ENCODE data around the gene CYP24A1.

The CYP24A1 gene

DNA sequence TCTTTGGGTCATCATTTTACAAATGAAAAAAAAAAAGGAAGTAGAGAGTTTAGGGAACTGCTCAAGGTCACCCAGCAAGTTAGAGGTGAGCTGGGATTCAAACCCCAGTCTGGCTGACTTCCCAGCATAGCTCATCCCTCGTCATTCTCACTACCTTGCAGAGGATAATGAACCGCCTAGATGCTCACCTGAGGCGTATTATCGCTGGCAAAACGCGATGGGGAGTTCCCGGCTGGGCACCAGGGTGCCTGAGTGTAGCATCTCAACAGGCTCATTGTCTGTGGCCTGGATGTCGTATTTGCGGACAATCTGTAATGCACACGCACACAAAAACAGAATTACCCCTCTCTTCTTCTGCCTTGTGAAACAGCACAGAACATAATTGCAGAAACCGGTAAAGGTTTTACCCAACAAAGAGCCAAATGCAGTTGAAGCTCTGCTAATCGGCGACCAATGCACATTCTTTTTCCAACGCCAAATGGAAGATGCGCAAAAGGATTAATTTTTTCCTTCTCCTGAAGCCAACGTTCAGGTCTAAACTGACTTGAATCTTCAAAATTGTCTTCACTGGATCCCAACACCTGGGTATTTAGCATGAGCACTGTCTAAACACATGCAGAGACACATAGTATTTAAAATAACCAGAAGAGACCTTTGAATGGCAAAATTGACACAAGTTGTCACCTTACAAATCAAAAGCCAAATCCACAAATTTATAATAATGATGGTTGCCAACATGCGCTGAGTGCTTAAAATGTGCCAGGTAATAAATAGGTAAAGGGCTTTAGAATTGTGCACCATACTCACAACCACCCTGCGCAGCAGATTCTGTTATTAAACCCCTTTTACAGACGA is 16.6 kb downstream of the CYP24A1 start:
- DNase-seq (ENCODE audit: low spot score) = no peak

DNA sequence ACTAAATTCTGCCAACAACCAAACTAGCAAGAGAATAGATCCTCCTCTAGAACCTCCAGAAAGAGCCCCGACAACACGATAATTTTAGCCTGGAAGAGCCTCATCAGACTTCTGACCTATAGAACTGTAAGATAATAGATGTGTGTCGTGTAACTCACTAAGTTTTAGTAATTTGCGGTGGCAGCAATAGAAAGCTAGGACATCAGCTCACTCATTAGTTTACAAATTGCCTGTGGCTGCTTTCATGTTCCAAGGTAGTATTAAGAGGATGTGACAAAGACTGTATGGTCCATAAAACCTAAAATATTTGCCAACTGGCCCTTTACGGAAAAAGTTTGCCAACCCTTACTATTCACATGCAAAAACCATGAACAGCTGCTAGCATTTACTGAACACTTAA is 17.3 kb downstream of the CYP24A1 start:
- DNase-seq (ENCODE audit: low spot score) = no peak

DNA sequence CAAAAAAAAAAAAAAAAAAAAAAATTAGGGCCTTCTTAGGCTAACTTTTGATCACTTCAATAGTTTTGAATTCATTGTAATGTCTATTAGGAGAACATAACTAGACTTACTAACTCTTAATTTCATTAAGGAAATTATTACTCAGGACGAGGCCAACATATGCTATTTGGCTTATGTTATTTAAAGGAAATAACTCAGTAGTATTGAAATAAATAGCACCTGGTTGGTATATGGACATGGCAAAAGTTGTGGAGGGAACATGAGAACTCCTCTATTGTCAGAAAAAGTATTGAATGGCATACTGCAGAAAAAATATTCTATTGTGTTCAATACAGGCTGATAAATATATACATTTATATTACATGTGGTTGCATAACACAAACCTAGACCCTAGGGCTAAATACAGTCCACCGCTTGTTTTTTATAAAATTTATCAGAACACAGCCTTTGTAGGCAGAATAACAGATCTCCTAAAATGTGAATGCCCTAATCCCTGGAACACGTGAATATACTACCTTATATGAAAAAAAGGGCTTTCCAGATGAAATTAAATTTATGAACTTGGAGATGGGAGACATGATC is 18.0 kb downstream of the CYP24A1 start:
- DNase-seq (ENCODE audit: low spot score) = no peak

DNA sequence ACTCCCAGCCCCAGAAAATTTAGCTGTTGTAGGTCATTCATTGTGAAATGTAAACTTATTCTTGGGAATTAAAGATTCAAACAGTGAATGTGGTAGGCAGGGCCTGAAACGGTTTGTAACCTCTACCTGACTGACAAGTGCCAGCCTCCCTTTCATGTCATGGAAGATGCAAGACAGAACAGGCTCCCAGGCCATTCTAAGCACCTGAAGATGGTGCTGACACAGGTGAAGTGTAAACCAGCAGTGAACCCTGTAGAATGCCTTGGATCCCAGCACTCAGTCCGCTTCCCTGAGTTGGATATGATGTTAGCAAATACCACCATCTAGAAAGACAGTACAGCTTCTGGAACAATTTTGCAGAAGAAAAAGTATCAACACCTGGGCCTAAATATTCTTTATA is 19.3 kb downstream of the CYP24A1 start:
- no peak for DNase-seq (ENCODE audit: low spot score)

DNA sequence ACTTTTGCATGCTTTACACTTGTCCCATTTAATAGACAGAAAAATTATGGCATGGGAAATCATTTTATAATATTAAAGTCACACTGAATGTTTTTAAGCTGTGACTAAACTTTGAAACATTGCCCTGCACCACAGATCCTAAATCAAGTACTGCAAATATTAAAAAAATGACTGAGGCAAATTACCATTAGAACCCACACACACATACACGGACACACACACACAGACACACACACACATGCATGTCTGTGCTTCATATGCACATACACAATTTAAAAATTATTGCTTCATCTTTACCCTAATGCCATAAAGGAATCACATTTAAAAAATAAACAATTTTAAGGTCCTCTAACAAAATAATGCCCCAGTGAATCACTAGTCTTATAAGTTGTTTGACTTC is 19.9 kb downstream of the CYP24A1 start:
- no peak for DNase-seq (ENCODE audit: low spot score)

DNA sequence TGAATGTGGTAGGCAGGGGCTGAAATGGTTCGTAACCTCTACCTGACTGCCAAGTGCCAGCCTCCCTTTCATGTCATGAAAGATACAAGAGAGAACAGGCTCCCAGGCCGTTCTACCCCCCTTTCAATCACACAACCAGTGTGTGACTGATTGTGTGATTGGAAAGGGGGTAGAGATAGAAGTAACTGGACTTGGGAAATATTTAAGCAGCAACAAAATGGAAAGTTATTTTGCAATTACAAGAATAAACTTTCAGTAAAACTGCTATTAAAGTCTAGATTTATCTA is 20.8 kb downstream of the CYP24A1 start:
- no peak for DNase-seq (ENCODE audit: low spot score)

DNA sequence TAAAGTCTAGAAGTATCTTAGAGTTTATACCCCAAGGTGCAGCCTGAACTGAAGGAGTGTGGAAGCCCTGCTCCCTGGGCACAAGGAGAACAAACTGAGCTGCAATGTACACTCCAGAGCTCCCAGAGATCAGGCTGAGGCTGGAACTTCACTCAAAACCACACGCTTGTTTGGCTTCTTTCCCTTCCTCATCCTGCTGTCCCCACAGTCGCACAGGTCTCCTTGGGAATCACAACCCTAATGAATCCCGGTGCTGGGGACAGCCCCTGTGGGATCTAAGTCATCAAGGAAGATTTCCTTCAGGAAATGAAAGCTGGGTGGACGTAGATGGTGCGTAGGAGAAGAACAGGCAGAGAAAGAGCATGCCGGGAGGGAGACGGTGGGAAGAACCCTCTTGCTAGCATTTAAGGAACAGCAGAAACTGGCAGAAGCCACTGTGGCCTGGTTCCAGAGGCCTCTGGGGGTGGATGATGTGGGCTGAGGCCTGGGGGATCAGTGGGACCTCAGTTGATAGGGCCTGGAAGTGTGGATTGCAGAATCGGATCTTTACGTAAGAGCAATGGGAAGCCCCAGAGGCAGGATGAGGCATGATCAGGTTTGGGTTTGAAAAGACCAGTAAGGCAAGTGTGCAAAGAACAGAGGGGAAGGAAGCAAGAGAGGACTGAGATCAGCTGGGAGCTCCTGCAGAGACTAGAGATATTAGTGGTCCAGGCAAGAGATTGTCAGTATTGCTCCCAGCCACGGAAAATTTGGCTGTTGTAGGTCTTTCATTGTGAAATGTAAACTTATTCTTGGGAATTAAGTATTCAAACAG is 21.4 kb downstream of the CYP24A1 start:
- no peak for DNase-seq (ENCODE audit: low spot score)

DNA sequence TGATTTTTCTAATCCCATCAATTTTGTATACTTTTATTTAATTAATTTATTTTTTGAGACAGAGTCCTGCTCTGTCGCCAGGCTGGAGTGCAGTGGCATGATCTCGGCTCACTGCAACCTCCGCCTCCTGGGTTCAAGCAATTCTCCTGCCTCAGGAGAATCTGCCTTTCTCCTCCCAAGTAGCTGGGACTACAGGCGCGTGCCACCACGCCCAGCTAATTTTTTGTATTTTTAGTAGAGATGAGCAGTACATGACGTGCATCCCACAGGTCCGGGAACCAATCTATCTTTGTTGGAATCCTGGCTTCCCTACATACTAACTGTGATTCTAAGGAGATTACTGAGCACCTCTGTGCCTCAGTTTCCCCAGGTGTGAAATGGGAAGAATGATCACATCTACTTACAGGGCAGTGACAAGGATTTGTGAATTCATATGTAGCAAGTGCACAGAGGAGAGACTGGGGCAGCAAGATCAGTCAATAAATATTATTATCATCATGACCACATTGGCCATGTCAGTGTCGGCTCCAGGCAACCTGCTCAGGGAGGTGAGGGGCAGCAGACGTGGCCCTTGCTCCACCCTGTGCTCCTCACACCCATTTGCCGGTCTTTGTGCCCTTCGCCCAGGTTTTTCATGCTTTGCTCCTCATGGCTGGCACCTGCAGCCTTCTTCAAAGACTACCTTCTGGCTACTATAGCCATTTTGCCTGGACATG is 22.1 kb downstream of the CYP24A1 start:
- no peak for DNase-seq (ENCODE audit: low spot score)

DNA sequence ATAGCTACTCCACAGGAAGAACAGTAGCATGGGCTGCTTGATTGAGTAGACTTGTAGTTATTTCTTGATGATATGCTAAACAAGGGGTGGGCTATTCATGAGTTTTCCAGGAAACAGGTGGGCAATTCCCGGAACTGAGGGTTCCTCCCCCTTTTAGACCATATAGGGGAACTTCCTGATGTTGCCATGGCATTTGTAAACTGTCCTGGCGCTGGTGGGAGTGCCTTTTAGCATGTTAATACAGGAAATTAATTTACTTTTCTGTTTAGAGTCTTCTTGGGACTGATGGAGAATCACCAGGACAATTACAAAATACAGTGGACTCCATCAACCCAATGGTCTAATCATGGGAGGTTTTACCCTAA is 22.7 kb downstream of the CYP24A1 start:
- no peak for DNase-seq (ENCODE audit: low spot score)

DNA sequence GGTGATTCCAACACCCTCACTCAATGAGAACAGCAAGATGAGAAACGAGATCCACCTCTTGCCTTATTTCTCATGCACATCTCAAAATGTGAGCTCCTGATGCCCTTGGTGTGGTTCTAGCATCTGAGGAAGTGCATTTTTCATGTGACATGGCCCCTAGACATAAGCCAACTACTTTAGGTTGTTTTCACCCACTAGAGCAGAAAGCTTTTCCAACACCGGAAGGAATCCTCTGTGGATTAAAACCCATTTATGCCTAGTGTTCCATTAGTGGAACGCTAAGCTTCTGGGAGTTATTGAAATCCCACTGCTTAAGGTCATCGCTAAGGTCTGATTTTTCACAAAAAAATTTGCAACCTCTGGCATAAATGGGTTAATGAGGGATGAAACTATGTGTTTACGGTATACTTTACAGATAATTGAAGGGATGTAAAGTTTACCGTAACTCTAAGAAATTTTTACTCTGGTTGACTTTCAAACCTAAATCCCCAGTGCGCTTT is 24.0 kb downstream of the CYP24A1 start:
- DNase-seq (ENCODE audit: low spot score) = no peak

DNA sequence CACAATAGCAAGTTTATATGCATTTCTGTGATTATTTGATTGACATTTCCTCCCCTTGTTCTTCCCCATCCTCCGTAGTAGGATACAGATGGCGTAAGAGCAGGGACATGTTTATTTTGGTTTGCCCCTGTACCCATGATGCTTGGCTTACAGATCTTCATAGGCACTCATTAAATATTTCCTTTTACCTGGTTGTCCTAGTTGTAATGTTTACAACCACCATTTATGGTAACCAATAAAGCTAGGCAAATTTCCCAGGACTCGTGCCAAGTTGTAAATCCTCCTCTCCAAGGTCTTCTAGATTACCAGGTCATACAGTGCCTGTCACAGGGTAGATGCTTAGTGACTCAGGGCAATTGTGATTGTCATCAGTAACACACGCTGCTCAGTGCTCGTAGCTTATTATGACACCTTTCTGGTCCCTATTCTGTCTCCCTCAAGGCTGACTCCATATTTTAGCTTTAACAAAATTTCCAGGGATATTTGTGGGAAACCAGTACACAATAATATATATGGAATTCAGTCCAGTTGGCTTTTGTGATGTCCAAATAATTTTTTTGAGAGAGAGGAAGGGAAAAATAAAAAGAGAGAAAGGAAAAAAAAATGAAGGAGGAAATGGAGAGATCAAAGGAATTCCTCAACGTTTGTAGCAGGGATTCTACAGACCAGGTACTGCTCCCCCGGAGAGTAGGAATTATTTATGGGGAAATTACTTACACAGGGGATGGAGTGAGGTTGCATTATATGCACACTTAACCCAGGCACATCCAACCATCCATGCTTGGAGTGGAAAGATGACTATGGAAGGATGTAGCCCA is 24.6 kb downstream of the CYP24A1 start:
- no peak for DNase-seq (ENCODE audit: low spot score)

DNA sequence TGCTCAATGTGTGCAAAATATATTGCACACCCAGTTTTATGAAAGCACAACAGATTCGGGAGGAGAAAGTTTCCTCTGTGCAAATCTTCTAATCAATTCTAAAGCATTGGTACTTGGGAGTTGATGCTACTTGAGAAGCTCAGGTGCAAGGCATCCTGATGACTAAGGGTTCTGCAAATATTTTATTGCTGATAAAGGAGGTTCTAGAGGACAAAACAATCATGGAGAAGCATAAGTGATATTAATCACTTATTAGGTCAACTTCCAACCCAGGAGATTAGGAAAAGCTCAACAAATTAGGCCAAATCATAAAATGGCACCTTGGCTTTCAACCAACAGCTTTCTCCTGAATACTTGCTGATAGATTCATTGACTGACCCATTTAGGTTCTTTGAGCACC is 27.1 kb downstream of the CYP24A1 start:
- no peak for DNase-seq (ENCODE audit: low spot score)

DNA sequence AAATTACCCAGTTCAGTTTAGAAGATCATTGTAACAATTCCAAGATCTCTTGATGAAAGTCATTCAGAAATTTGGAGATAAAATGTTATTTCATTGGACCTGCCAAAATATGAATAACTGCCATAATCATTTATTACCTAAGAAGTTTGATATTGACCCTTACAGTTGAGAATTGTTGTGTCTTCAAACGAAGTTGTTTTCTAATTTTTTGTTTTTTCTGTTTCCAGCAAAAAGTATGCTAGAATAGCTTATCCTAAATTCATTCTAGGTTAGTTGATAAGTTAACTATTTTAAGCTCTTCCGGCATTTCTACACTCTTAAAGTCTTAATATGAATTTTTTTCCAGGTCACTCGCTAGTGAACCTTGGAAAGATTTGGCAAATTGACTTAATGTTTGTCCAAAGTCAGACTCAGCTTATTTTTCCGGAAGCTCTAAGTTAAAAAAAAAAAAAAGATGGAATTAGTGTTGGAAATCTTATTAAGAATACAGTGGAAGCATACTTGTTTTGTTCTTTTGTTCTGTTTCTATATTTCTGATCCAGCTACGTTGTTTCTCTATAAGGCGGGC is 28.9 kb downstream of the CYP24A1 start:
- no peak for DNase-seq (ENCODE audit: low spot score)

DNA sequence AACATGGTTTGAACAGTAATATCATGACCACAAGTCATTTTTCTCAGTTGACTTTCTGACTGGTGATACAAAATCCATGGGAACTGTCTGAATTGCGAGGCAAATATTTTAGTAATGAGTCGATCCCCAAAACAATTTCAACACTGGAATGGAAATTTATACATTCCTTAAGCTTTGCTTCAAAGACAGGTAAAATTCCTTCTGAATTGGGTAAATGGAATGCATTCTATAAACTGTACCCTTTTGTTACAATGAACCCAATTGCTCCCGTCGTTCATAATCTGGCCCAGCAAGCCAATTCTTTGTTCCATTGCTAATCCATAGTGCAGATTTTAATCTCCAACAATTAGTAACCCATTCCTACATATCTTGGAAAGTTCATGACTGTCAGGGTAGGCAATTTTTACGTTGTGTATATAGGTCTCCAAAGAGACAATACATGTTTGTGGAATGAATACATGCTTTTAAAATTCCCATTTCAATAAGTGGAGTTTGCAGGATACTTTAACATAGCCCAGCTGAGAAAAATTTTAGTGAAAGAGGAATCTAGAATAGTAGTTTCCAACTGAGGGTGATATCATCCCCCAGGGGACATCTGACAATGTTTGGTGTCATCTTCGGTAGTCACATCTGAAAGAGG is 32.7 kb downstream of the CYP24A1 start:
- DNase-seq (ENCODE audit: low spot score) = peak; percentile 52

DNA sequence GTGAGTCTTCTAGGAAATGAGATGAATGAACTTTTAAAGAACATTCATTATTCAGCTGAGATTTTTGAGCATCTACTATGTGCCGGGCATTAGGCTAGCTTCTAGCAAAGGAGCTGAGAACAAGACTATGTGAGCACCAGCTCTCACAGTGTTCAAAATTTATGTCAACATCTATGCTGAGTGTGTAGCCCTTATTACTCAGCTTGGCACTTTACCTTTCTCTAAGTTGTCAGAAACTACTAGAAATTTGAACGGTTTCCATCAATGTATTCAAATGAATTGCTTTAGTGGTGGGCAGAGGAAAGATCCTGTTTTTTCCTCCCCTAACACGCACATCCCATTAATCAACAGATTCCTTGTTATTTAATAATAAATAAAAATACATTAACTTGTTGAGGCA is 33.3 kb downstream of the CYP24A1 start:
- DNase-seq (ENCODE audit: low spot score) = no peak

DNA sequence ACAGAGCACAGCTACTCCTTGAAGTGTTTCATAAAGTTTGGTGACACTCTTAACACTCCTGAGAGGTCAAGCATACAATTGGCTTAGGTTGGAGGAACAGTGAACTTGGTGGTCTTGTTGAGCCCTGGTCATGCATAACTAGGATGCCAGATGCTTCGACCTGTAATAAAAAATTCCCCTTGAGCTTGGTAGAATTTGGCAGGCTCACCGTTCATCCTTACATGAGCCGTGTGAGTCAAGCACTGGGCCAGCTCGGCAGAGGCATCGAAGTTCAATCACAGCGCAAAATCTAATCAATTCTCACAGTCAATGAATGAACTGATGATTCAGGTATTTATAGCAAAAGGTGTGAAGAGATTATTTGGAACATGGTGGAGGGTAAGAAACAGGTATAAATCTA is 33.7 kb downstream of the CYP24A1 start:
- no peak for DNase-seq (ENCODE audit: low spot score)

DNA sequence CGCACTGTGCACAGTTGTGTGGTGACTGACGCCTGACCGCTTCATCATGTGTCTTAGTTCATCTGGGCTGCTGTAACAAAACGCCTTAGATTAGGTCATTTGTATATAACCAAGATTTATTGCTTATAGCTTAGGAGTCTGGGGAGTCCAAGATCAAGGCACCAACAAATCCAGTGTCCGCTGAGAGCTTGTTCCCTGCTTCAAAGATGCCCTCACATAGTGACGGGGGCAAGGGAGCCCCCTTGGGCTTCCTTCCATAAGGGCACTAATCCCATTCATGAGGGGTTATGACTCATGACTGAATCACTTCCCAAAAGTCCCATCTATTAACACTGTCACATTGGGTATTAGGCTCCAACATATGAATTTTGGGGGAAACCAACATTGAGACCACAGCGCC is 34.6 kb downstream of the CYP24A1 start:
- no peak for DNase-seq (ENCODE audit: low spot score)

DNA sequence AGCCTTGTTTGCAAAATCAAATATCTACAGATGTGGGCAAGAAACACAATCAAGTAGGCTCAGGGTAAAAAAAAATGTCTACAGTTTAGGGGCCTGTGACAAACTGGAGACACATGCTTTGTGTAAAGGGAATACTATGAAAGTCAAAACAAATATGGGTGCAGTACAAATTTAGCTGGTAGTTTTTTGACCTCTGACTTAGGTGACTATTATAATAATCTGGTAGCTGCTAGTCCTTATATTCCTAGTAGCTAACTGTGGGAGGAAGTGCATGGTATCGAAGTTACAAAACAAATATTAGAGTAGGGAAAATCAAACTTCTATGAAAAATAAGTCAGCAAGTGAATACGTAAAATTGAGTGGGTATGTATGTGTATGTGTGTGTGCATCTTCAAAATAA is 35.4 kb downstream of the CYP24A1 start:
- no peak for DNase-seq (ENCODE audit: low spot score)

DNA sequence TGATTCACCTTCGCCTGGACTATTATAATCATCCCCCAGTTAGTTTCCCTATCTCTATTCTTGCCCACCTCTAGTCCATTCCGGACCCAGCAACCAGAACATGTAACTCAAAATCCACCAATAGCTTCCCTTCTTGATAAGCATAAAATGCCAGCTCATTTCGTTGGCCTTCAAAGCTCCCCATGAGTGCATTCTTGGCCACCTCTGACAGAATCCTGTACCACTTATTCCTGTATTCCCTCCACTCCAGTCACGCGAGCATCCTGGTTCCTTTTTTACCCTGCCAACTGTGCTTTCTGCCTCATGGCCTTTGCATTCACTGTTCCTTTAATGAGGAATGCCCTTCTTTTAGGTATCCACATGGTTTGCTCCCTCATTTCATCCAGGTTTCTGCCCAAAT is 36.7 kb downstream of the CYP24A1 start:
- DNase-seq (ENCODE audit: low spot score) = no peak

DNA sequence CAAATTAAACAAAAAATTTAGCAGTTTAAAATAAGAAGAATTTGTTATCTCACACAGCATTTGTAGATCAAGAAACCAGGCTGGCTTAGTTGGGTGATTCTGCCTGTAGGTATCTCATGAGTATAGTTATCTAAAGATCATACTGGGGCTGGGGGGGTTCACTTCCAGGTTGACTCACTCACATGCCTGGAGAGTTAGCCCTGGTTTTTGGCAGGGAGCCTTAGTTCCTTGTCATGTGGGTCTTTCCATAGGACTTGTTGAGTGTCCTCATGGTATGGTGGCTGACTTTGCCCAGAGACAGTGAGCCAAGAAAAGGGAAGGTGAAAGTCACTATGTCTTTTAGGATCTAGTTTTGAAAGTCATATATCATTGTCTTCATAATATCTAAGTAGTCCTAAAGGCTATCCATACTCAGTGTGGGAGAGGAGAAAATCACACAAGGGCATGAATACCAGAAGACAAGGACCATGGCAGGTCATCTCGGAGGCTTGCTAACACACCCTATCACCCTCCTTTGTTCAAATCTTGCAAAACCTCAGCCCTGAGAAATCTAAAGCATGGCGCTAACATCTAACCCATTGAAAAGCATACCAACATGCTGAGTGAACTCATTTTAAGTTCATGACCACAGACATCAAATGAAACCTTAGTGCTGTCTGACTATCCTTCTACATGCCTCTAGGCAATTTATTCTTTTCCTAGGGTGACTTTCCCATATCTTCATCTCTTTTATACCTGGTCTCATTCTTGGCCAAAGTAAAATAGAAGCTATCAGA is 39.2 kb downstream of the CYP24A1 start:
- DNase-seq (ENCODE audit: low spot score) = no peak

Data from GM03348 (cell line).